H1 (cell line): Measurements from ENCODE around the gene SPDYE8. TPM values are rescaled to one million over a fixed set of nuclear protein-coding genes. Genes with fewer than 3 reads are reported as not detected.

ENCODE experiments used
- polyA plus RNA-seq, 7 experiments: library from polyadenylated mRNA; depleted of rRNA in 3 of 7; stranded (reverse) in 5 of 7; unstranded in 2 of 7; fragments of >200 nt in 5 of 7; fragments of 200-250 nt in 2 of 7; gene quantifications; 1 replicate in 5 of 7; 2 replicates in 1 of 7; 4 replicates in 1 of 7; pipeline versions ENCODE4 v1.2.1 to v1.2.3, GENCODE V29; 2011 to 2013; ENCODE audit warnings: missing spikeins in 2 of 7, mixed read lengths in 2 of 7
- small RNA-seq: library from polyadenylated mRNA; stranded (forward); fragments of <200 nt; extraction: miRNeasy Mini kit (QIAGEN cat#:217004); gene quantifications from one replicate; pipeline ENCODE3, GENCODE V24; 2013; ENCODE audit not compliant: insufficient read depth
- total RNA-seq: library from RNA; stranded (reverse); fragmentation: NEBNext Ultra II Directional; extraction: Animal tissue kit (Norgen Biotek cat#: 25700); gene quantifications from 2 replicates; pipeline ENCODE4 v1.2.1, GENCODE V29; 2021

The SPDYE8 gene
- total and polyA plus RNA-seq, 2 of the 8 experiments (the other 6 are each of a cell fraction or from before 2014, with no cell fraction given): not detected

Small RNA genes lying within 50 kb of the gene (small RNA-seq; reads per million reads assigned to genes)
- not detected for gene RF00019

Other genes starting within 250 kb of the SPDYE8 start
- 11.5 and 12.6 TPM in 2 replicates for gene TYW1B, start 201.6 kb downstream of the SPDYE8 start, total RNA-seq
- gene TYW1B, start 201.6 kb downstream of the SPDYE8 start, polyA plus RNA-seq (2011; rRNA removed): 3.9 and 6.8 TPM in 2 replicates
- gene POM121, start 104.7 kb downstream of the SPDYE8 start, total RNA-seq: 57.0 and 60.0 TPM in 2 replicates
- gene POM121, start 104.7 kb downstream of the SPDYE8 start, polyA plus RNA-seq (2011; rRNA removed): 11.5 and 16.9 TPM in 2 replicates
- 0.52 TPM in 1 of 2 replicates, not detected in the other for gene TRIM74, start 60.3 kb downstream of the SPDYE8 start, total RNA-seq
- not detected in 2 replicates for gene TRIM74, start 60.3 kb downstream of the SPDYE8 start, polyA plus RNA-seq (2011; rRNA removed)
- gene SPDYE11, start 28.1 kb upstream of the SPDYE8 start, total RNA-seq: not detected in 2 replicates
- not detected in 2 replicates for gene SPDYE11, start 28.1 kb upstream of the SPDYE8 start, polyA plus RNA-seq (2011; rRNA removed)
- not detected in 2 replicates for gene SPDYE9, start 56.3 kb upstream of the SPDYE8 start, total RNA-seq
- gene SPDYE9, start 56.3 kb upstream of the SPDYE8 start, polyA plus RNA-seq (2011; rRNA removed): not detected in 2 replicates